Left forelimb (tissue), 1 donor: ENCODE measurements around the gene PAN3.

ENCODE experiments used
- DNase-seq: peaks from one replicate; pipeline ENCODE4 v3.0.0-alpha.2; 2018; ENCODE audit warnings: low spot score

The PAN3 gene

DNA sequence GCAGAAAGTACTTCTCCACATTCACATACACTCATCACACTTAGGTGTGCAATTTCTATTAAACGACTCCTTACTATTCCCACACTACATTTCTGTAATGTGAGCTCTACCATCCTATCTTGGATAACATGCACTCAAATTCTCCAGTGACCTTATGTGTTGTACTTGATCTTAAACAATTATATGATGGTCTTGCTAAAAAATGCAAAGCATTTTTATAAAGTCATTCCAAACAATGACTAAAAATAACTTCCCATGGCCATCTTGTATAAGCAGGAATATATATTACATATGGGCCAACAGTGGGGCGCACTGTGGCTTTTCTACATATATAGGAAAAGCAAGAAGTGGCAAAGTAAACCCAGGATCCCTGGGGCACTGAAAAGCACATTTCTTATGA, 201.1 kb downstream of the PAN3 start:
- no peak for DNase-seq

DNA sequence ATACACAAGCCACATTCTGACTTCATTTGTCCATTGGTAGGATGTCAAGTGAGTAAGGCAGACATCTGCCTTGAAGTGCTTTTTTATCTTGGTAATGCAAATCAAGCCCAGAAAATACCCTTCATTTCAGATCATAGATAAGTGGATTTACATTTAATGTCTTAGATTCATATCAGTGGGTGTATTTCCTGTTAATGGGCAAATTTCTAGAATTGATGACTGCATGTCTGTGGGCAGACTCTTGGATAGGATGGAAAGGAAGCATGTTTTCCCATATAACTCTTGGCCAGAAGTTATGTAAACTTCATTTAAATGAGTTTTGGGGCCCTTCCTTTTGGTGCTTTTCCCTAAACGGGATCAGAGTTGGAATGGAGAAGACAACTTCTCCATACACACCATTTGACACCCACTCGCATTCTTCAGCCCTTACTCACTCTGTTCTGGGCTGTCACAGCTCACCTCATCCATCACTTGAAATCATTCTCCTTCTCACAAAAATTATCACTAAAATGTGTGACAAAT, 202.0 kb downstream of the PAN3 start:
- DNase-seq, result no peak

DNA sequence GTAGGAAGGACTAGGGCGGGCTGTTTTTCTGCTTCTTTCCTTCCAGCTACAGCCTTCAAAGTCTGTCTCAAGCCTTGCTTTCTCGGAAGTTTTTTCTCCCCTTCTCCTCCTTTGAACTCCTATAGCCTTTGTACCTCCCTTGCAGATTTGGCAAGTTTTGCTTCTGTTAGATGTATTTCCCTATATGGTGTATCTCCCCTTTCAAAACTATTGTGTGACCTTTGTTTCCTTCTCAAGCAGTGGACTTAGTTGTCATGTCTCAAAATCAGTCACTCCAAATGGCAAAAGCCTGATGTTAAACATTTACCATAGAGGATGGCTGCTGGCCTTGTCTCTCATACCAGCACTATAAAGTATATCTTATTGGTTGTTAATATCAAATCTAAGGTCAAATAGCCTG, 203.9 kb downstream of the PAN3 start:
- no peak for DNase-seq

GRCh38 chr13:28344163-28344562, 205.8 kb downstream of the PAN3 start:
- DNase-seq, result no peak
